ENCODE measurements around the gene ABHD12B. TPM values are rescaled to one million over a fixed set of nuclear protein-coding genes. Genes with fewer than 3 reads are reported as not detected.

ABHD12B gene
- total and polyA plus RNA-seq, 2 donors from 2014 or later, result 0.88 TPM; not detected in 1

- Histone ChIP-seq H3K9ac (ENCODE audit: low read length in 3 of 3) (no peak overlapping the region), H3K4me1 (ENCODE audit: control insufficient read depth in 2 of 3, insufficient read depth in 2 of 3, low read depth in 1 of 3, low read length in 3 of 3) (no peaks in the 10 kb centered on the region), H3K27ac (ENCODE audit: low read depth in 2 of 2, low read length in 2 of 2) (no peak overlapping the region), H3K4me3 (ENCODE audit: low read length in 3 of 3) (no peak overlapping the region), H3K36me3 (ENCODE audit: control insufficient read depth in 2 of 3, insufficient read depth in 3 of 3, low read length in 3 of 3) (no peaks in the 10 kb centered on the region), H3K9me3 (ENCODE audit: control insufficient read depth in 2 of 3, insufficient read depth in 1 of 3, low read length in 3 of 3) (no peaks in the 10 kb centered on the region), H3K27me3 (ENCODE audit: control insufficient read depth, insufficient read depth, low read length) (no peaks in the 10 kb centered on the region)
- DNase-seq, result no peak
- no peak for FAIRE-seq
- intact Hi-C loops (cut with DNase I), result no loop called here
- TF ChIP-seq CTCF (IDR thresholded peaks at IDR 0.05; ENCODE audit: borderline replicate concordance, extremely low read depth, insufficient read depth), result no peak
These were observed 25.9 kb downstream of the ABHD12B start for GRCh38 chr14:50897658-50898175.

GRCh38 chr14:50901361-50901760 is 29.5 kb downstream of the ABHD12B start:
- Histone ChIP-seq H3K4me1 (ENCODE audit: control insufficient read depth in 2 of 3, insufficient read depth in 2 of 3, low read depth in 1 of 3, low read length in 3 of 3) (no peaks in the 10 kb centered on the region), H3K9me3 (ENCODE audit: control insufficient read depth in 2 of 3, insufficient read depth in 1 of 3, low read length in 3 of 3) (no peaks in the 10 kb centered on the region), H3K27ac (ENCODE audit: low read depth in 2 of 2, low read length in 2 of 2) (no peak overlapping the region), H3K27me3 (ENCODE audit: control insufficient read depth, insufficient read depth, low read length) (no peaks in the 10 kb centered on the region), H3K9ac (ENCODE audit: low read length in 3 of 3) (no peak overlapping the region), H3K36me3 (ENCODE audit: control insufficient read depth in 2 of 3, insufficient read depth in 3 of 3, low read length in 3 of 3) (no peaks in the 10 kb centered on the region), H3K4me3 (ENCODE audit: low read length in 3 of 3) (no peak overlapping the region)
- FAIRE-seq, result no peak
- intact Hi-C loops (cut with DNase I), result no loop called here
- DNase-seq, result no peak
- no peak for TF ChIP-seq CTCF (IDR thresholded peaks at IDR 0.05; ENCODE audit: borderline replicate concordance, extremely low read depth, insufficient read depth)

GRCh38 chr14:50904719-50905118 is 32.9 kb downstream of the ABHD12B start:
- no peak for FAIRE-seq
- no peak overlapping the region for H3K27ac ChIP-seq (ENCODE audit: low read depth in 2 of 2, low read length in 2 of 2)
- no peaks in the 10 kb centered on the region for H3K4me1 ChIP-seq (ENCODE audit: control insufficient read depth in 2 of 3, insufficient read depth in 2 of 3, low read depth in 1 of 3, low read length in 3 of 3)
- H3K9me3 ChIP-seq (ENCODE audit: control insufficient read depth in 2 of 3, insufficient read depth in 1 of 3, low read length in 3 of 3), result no peaks in the 10 kb centered on the region
- peaks cover 0 to 7% (median 0%) of the 10 kb centered on the region in 3 donors for H3K36me3 ChIP-seq (ENCODE audit: control insufficient read depth in 2 of 3, insufficient read depth in 3 of 3, low read length in 3 of 3)
- H3K9ac ChIP-seq (ENCODE audit: low read length in 3 of 3), result no peak overlapping the region
- TF ChIP-seq CTCF (IDR thresholded peaks at IDR 0.05; ENCODE audit: borderline replicate concordance, extremely low read depth, insufficient read depth), result no peak
- no peak overlapping the region for H3K4me3 ChIP-seq (ENCODE audit: low read length in 3 of 3)
- DNase-seq, result no peak
- intact Hi-C loops (cut with DNase I), result no loop called here
- H3K27me3 ChIP-seq (ENCODE audit: control insufficient read depth, insufficient read depth, low read length), result no peaks in the 10 kb centered on the region
